Neural crest cell (in vitro differentiated cells): Measurements from ENCODE around the gene NTM. TPM values are rescaled to one million over a fixed set of nuclear protein-coding genes. Genes with fewer than 3 reads are reported as not detected.

ENCODE experiments used
- DNase-seq: peaks from one replicate; pipeline ENCODE4 v3.0.0; 2021; ENCODE audit warnings: low read depth, mixed read lengths, low spot score
- H3K27ac Mint-ChIP-seq: one replicate; pipeline ENCODE4 v1.8.0; 2021; ENCODE audit warnings: mild to moderate bottlenecking, mixed read lengths; ENCODE audit not compliant: unreplicated experiment
- H3K27me3 Mint-ChIP-seq: 2 replicates; pipeline ENCODE4 v1.8.0; 2021; ENCODE audit warnings: low read depth, mild to moderate bottlenecking, mixed read lengths
- H3K36me3 Mint-ChIP-seq: 2 replicates; pipeline ENCODE4 v1.8.0; 2021; ENCODE audit warnings: low read depth, mild to moderate bottlenecking, mixed read lengths
- H3K4me1 Mint-ChIP-seq: 2 replicates; pipeline ENCODE4 v1.8.0; 2021; ENCODE audit warnings: mixed read lengths
- H3K4me3 Mint-ChIP-seq: one replicate; pipeline ENCODE4 v1.8.0; 2021; ENCODE audit warnings: mild to moderate bottlenecking, mixed read lengths
- H3K9me3 Mint-ChIP-seq: 2 replicates; pipeline ENCODE4 v1.8.0; 2021; ENCODE audit warnings: mixed read lengths
- CTCF ChIP-seq: fragments of 200-600 bp; sonication (generic); conservative IDR thresholded peaks from 2 replicates; pipeline ENCODE4 v1.5.0; 2021; ENCODE audit warnings: antibody characterized with exemption, mild to moderate bottlenecking
- total RNA-seq: library from RNA; stranded (reverse); gene quantifications from 2 replicates; pipeline ENCODE4 v1.2.1, GENCODE V29; 2021

Gene NTM
- total RNA-seq, 1 donor from 2014 or later: 11.3 TPM

GRCh38 chr11:132123854-132124835 lies 753.7 kb downstream of the NTM start:
- no peaks in the 10 kb centered on the region for H3K36me3 Mint-ChIP-seq
- no peaks in the 10 kb centered on the region for H3K9me3 Mint-ChIP-seq
- no peaks in the 10 kb centered on the region for H3K4me1 Mint-ChIP-seq
- TF ChIP-seq CTCF: peak; percentile 26
- DNase-seq: no peak
- no peak overlapping the region for H3K4me3 Mint-ChIP-seq
- peaks cover 10% of the 10 kb centered on the region for H3K27me3 Mint-ChIP-seq
- H3K27ac Mint-ChIP-seq: no peak overlapping the region

DNA sequence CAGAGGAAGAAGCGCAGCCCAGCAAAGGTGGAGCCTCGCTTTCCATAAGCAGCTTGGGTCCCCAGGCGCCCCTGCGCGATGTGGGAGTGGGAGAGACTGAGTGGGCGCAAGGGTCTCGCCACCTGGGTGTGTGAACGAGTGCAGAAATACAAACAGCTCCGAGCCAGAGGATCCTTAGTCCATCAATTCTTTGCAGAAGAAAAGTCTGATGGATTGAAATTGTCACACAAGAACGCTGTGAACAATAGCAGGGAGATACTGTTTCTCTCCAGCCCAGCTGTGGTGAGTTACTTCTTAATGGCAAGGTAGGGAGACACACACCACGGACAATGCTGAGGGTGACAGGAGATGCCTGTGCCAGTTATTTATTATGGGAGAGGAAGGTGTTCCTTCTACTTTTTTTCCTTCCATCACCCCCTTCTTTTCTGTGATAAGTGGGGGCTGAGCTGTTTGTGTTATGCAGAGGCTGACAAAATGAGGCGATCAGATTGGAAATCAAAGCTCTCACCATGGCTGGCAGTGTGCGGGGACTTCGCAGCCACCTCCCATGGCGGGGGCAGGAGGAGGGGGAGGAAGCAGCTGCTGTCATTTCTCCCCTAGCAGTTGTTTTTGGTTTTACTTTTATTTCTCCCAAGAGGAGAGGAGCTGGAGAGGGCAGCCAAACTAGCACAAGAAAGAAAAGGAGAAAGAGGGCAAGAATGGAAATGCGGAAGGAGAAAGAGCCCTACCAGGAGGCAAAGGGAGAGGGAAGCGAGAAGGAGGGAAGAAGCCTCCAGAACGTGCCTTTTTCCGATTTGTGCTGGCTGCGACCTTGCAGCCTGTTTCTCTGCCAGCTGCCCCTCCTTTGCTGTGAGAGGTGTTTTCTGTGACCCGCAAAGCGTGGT lies 755.8 kb downstream of the NTM start:
- Mint-ChIP-seq H3K27ac (no peak overlapping the region), H3K4me3 (no peak overlapping the region), H3K4me1 (no peaks in the 10 kb centered on the region), H3K36me3 (no peaks in the 10 kb centered on the region), H3K9me3 (no peaks in the 10 kb centered on the region), H3K27me3 (peaks cover 16% of the 10 kb centered on the region)
- DNase-seq: peak; percentile 5
- no peak for TF ChIP-seq CTCF

- Mint-ChIP-seq H3K27ac (no peak overlapping the region), H3K9me3 (no peaks in the 10 kb centered on the region), H3K4me3 (no peak overlapping the region), H3K36me3 (no peaks in the 10 kb centered on the region), H3K4me1 (no peaks in the 10 kb centered on the region), H3K27me3 (peaks cover 17% of the 10 kb centered on the region)
- peak; percentile 19 for DNase-seq
- TF ChIP-seq CTCF: peak; percentile 56
These were observed 756.8 kb downstream of the NTM start for GRCh38 chr11:132126973-132127899.

GRCh38 chr11:132127900-132128288 lies 757.5 kb downstream of the NTM start:
- Mint-ChIP-seq H3K4me3 (no peak overlapping the region), H3K9me3 (no peaks in the 10 kb centered on the region), H3K36me3 (no peaks in the 10 kb centered on the region), H3K27me3 (peaks cover 17% of the 10 kb centered on the region), H3K27ac (no peak overlapping the region), H3K4me1 (no peaks in the 10 kb centered on the region)
- no peak for TF ChIP-seq CTCF
- DNase-seq: no peak

DNA sequence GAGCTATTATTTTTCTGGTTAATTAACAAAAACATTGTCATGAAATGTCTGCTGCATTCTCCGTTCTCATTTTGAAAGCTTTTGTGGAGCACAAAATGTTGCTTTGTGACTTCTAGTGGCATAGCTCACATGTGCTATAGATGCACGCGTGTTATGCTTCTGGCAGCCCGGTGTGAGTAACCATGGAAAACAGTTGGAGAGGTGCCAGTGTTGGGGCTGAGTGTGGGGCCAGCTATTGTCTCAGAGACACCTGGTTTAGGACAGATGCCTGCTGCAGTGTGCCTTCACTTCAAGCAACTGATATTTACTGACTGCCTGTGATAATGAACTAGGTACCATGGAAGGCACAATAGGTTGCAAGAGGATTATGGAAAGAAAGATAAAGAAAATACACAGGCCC lies 760.6 kb downstream of the NTM start:
- no peak for TF ChIP-seq CTCF
- Mint-ChIP-seq H3K4me3 (no peak overlapping the region), H3K27me3 (peaks cover 14% of the 10 kb centered on the region), H3K27ac (no peak overlapping the region), H3K36me3 (no peaks in the 10 kb centered on the region), H3K4me1 (no peaks in the 10 kb centered on the region), H3K9me3 (no peaks in the 10 kb centered on the region)
- DNase-seq: no peak
